Calu3 (cell line): Measurements from ENCODE around the gene B3GNT8. TPM values are rescaled to one million over a fixed set of nuclear protein-coding genes. Genes with fewer than 3 reads are reported as not detected.

Source experiments
- BruUV-seq: library from RNA; stranded (reverse); fragments of 400-500 nt; replicated peaks from 2 replicates; lab custom pipeline; 2021; lab: Mats Ljungman, UMichigan
- CTCF ChIA-PET: fragments of 300-600 bp; sonication (Branson Sonifier 250); formaldehyde crosslinking; loops from one replicate; lab custom pipeline; 2022; ENCODE audit warnings: antibody characterized with exemption; lab: Charles Lee
- DNase-seq: peaks from one replicate; pipeline ENCODE4 v3.0.0; 2022
- H3K27ac Mint-ChIP-seq: one replicate; pipeline ENCODE4 v1.8.0; 2022; ENCODE audit warnings: mixed read lengths; ENCODE audit not compliant: unreplicated experiment
- H3K27me3 Mint-ChIP-seq: one replicate; pipeline ENCODE4 v1.8.0; 2022; ENCODE audit warnings: mixed read lengths; ENCODE audit not compliant: unreplicated experiment
- H3K36me3 Mint-ChIP-seq: one replicate; pipeline ENCODE4 v1.8.0; 2022; ENCODE audit warnings: mild to moderate bottlenecking, moderate library complexity, mixed read lengths; ENCODE audit not compliant: insufficient read depth, unreplicated experiment
- H3K4me1 Mint-ChIP-seq: one replicate; pipeline ENCODE4 v1.8.0; 2022; ENCODE audit warnings: mild to moderate bottlenecking, low read depth, mixed read lengths; ENCODE audit not compliant: unreplicated experiment
- H3K4me3 Mint-ChIP-seq: one replicate; pipeline ENCODE4 v1.8.0; 2022; ENCODE audit warnings: mild to moderate bottlenecking, low read depth, moderate library complexity, mixed read lengths; ENCODE audit not compliant: unreplicated experiment
- H3K9me3 Mint-ChIP-seq: one replicate; pipeline ENCODE4 v1.8.0; 2022; ENCODE audit warnings: low read depth, mixed read lengths; ENCODE audit not compliant: unreplicated experiment
- CTCF ChIP-seq: fragments of 200-600 bp; IDR thresholded peaks from one replicate; pipeline ENCODE4 v1.8.0; 2022; ENCODE audit warnings: antibody characterized with exemption; ENCODE audit not compliant: unreplicated experiment
- intact Hi-C: fragments of 100-400 bp; cut with micrococcal nuclease; formaldehyde crosslinking; loops from one replicate; pipeline ENCODE4 v1.10.0; 2022; ENCODE audit not compliant: unreplicated experiment
- total RNA-seq: library from RNA; stranded (reverse); gene quantifications from 2 replicates; pipeline ENCODE4 v1.2.3, GENCODE V29; 2022

The B3GNT8 gene
- total RNA-seq, 1 experiment from 2014 or later, result 0.19 TPM

GRCh38 chr19:41443813-41444455 lies 16.8 kb upstream of the B3GNT8 start:
- H3K4me1 Mint-ChIP-seq, result peaks cover 13% of the 10 kb centered on the region
- no peaks in the 10 kb centered on the region for H3K36me3 Mint-ChIP-seq
- no TSS peak for BruUV-seq
- no peak for TF ChIP-seq CTCF
- intact Hi-C loops, result no loop called here
- peaks cover 36% of the 10 kb centered on the region for H3K27me3 Mint-ChIP-seq
- H3K9me3 Mint-ChIP-seq, result no peaks in the 10 kb centered on the region
- DNase-seq, result no peak
- CTCF ChIA-PET, result no interaction called here
- no peak overlapping the region for H3K4me3 Mint-ChIP-seq
- no peak overlapping the region for H3K27ac Mint-ChIP-seq

DNA sequence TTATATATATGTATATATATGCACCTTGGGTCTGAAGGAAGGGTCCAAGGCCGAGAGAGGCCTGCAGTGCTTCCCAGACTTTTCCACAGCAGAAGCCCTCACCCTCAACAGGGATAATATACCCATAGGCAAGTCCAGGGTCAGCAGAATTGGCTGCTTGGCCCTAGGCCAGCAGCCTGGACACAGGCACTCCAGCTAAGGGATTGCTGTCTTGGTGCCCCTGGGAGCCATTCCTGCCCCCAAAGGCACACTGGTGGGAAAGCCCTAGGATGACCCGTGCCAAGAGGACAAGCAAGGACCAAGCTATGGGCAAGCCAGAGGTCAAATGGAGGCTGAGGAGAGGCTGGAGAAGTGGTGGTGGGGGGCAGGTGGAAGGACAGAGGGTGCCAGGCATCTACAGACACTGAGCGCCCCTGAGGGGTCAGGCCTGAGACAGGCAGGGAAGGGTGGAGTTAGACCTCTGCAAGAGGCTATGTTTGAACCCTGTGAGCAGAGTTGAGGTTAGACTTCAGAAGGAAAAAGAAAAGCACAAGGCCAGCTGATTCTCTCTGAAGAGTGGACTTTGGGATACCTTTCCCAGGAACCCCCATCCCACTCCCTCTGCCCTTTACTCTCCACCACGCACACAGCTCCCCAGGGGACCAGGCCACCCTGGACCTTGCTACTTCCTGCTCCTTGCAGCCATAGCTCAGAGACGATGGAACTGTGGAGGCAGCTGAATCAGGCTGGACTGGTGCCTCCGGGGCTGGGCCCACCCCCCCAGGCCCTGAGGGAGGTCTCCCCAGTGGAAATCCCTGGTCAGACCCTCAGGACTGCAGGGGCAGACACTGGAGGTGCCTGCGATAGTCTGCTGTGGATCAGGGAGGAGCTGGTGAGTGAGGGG lies 15.5 kb upstream of the B3GNT8 start, which contains the start of gene ERICH4:
Gene ERICH4 (plus strand): TSS at position 684 of the 883 bp plus-strand sequence. CDS start 14 bp downstream, at position 698.
- intact Hi-C loops, result no loop called here
- no peaks in the 10 kb centered on the region for H3K9me3 Mint-ChIP-seq
- CTCF ChIA-PET, result interaction anchor here (0.5 to 1.0 kb wide), 4 partner anchors 15 to 129 kb away, joined by 3 to 8 read pairs (median 4); no protein-coding TSS in a partner anchor
- BruUV-seq, result no TSS peak
- DNase-seq, result no peak
- no peak for TF ChIP-seq CTCF
- peaks cover 13% of the 10 kb centered on the region for H3K4me1 Mint-ChIP-seq
- no peak within 1 kb of the TSS for H3K4me3 Mint-ChIP-seq
- H3K36me3 Mint-ChIP-seq, result no peaks in the 10 kb centered on the region
- H3K27me3 Mint-ChIP-seq, result peaks cover 36% of the 10 kb centered on the region
- H3K27ac Mint-ChIP-seq, result no peak within 1 kb of the TSS

DNA sequence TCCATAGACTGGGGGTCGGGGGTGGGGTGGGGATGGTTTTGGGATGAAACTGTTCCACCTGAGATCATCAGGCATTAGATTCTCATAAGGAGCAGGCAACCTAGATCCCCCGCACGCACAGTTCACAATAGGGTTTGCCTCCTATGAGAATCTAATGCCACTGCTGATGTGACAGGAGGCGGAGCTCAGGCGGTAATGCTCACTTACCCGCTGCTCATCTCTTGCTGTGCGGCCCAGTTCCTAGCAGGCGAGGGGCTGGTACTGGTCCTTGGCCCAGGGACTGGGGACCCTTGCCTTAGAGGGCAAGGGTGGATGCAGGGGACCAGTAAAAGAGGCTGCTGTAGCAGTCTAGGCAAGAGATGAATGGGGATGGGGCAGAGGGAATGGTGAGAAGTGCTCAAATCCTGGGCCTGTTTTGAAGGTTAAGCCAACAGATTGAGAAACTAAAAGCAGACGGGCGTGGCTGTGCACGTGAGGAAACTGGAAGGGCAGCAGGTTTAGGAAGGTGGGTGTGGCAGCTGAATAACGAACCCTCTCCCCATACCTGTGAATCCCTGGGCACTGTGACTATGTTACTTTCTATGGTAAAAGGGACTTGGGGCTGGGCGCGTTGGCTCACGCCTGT lies 14.3 kb upstream of the B3GNT8 start:
- intact Hi-C loops, result no loop called here
- no TSS peak for BruUV-seq
- DNase-seq, result no peak
- Mint-ChIP-seq H3K4me1 (peaks cover 13% of the 10 kb centered on the region), H3K9me3 (no peaks in the 10 kb centered on the region), H3K27ac (no peak overlapping the region), H3K36me3 (no peaks in the 10 kb centered on the region), H3K27me3 (peaks cover 27% of the 10 kb centered on the region), H3K4me3 (no peak overlapping the region)
- no peak for TF ChIP-seq CTCF
- CTCF ChIA-PET, result no interaction called here
